Measurements from ENCODE around the gene PLXND1.

PLXND1 gene

DNA sequence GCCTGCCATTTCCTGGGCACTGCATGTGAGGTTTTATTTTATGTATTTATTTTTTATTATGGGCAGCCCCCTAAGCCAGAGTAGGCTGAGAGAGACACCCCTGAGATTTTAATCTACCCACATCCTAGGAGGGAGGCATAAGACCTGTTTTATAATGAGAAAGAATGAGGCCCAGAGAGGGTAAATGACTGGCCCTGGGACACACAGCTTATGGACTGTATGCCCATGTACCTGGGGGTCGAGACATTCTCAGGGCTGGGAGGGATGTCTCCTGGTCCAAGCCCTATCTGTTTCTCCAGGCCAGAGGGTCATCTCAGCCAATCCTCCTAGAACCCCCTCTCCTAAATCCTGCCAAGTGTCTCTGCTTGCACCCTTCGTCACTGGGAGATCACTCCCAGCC lies 6.1 kb downstream of the PLXND1 start:
- H3K36me3 Mint-ChIP-seq: no peaks in the 10 kb centered on the region
- H3K4me3 Mint-ChIP-seq: no peak overlapping the region
- H3K27ac Mint-ChIP-seq: peak overlapping the region; percentile 38
- H3K27me3 Mint-ChIP-seq: peaks cover 6% of the 10 kb centered on the region
- no peaks in the 10 kb centered on the region for H3K4me1 Mint-ChIP-seq
- no peaks in the 10 kb centered on the region for H3K9me3 Mint-ChIP-seq

GRCh38 chr3:129599607-129600006 lies 6.9 kb downstream of the PLXND1 start:
- Mint-ChIP-seq H3K4me1 (no peaks in the 10 kb centered on the region), H3K36me3 (no peaks in the 10 kb centered on the region), H3K9me3 (no peaks in the 10 kb centered on the region), H3K27me3 (peaks cover 6% of the 10 kb centered on the region), H3K27ac (no peak overlapping the region), H3K4me3 (no peak overlapping the region)

- Mint-ChIP-seq H3K4me3 (no peak overlapping the region), H3K4me1 (peaks cover 5% of the 10 kb centered on the region), H3K27me3 (peaks cover 2% of the 10 kb centered on the region), H3K9me3 (no peaks in the 10 kb centered on the region), H3K36me3 (no peaks in the 10 kb centered on the region), H3K27ac (no peak overlapping the region)
Observed at GRCh38 chr3:129599073-129599472, 7.4 kb downstream of the PLXND1 start.

GRCh38 chr3:129598484-129598883 lies 8.0 kb downstream of the PLXND1 start:
- H3K9me3 Mint-ChIP-seq: no peaks in the 10 kb centered on the region
- H3K4me1 Mint-ChIP-seq: peaks cover 11% of the 10 kb centered on the region
- no peak overlapping the region for H3K4me3 Mint-ChIP-seq
- no peak overlapping the region for H3K27ac Mint-ChIP-seq
- H3K36me3 Mint-ChIP-seq: no peaks in the 10 kb centered on the region
- peaks cover 2% of the 10 kb centered on the region for H3K27me3 Mint-ChIP-seq

DNA sequence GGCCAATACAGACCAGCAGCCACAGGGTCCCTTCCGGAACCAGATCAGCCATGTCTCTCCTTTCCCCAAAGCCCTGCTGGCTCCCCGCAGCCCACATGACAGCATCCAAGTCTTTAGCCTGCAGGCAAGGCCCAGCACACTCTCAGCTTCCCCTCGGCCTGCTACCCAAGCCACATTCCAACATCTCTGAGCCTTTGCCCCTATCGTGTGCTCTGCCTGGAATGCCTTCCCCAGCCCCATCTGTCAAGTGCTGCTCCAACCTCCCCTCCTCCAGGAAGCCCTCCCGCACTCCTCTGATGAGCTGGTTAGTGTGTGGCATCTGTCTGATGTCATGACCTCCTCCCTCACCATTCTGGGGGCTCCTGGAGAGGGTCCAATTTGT lies 8.5 kb downstream of the PLXND1 start:
- Mint-ChIP-seq H3K36me3 (no peaks in the 10 kb centered on the region), H3K9me3 (no peaks in the 10 kb centered on the region), H3K4me3 (no peak overlapping the region), H3K27ac (no peak overlapping the region), H3K4me1 (peaks cover 16% of the 10 kb centered on the region), H3K27me3 (peaks cover 2% of the 10 kb centered on the region)

- Mint-ChIP-seq H3K27me3 (peaks cover 2% of the 10 kb centered on the region), H3K4me1 (peaks cover 18% of the 10 kb centered on the region), H3K4me3 (no peak overlapping the region), H3K36me3 (no peaks in the 10 kb centered on the region), H3K9me3 (no peaks in the 10 kb centered on the region), H3K27ac (no peak overlapping the region)
Observed at GRCh38 chr3:129597087-129597999, 9.1 kb downstream of the PLXND1 start.

- Mint-ChIP-seq H3K36me3 (no peaks in the 10 kb centered on the region), H3K4me1 (peaks cover 18% of the 10 kb centered on the region), H3K27me3 (peaks cover 2% of the 10 kb centered on the region), H3K9me3 (no peaks in the 10 kb centered on the region), H3K27ac (no peak overlapping the region), H3K4me3 (no peak overlapping the region)
Observed at GRCh38 chr3:129596194-129597086, 10.0 kb downstream of the PLXND1 start.

GRCh38 chr3:129595544-129596193 lies 10.8 kb downstream of the PLXND1 start:
- H3K4me1 Mint-ChIP-seq: peaks cover 18% of the 10 kb centered on the region
- H3K4me3 Mint-ChIP-seq: no peak overlapping the region
- H3K36me3 Mint-ChIP-seq: no peaks in the 10 kb centered on the region
- no peak overlapping the region for H3K27ac Mint-ChIP-seq
- no peaks in the 10 kb centered on the region for H3K9me3 Mint-ChIP-seq
- peaks cover 2% of the 10 kb centered on the region for H3K27me3 Mint-ChIP-seq

DNA sequence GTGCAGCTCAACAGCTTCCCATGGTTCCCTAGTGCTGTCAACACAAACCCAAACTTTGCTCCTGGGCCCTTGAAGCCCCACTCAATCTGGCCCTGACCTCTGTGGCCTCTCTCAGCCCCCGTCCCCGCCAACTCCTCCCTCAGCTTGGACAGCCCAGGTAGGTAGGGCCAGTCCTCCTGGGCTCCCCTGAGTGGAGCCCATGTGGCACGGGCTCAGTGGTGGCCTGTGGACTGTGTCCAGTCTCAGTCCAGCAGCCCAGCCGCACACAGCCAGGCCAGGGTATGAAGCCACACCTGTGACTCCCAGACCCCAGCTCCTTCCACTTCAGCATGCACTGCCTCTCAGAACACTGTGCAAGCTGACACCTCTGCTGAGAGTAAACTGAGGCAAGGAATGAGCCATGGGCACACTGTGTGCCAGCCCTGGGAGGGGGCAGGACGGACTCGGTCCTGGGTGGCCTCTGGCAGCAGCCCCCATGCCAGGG lies 11.5 kb downstream of the PLXND1 start:
- Mint-ChIP-seq H3K4me1 (peaks cover 18% of the 10 kb centered on the region), H3K27me3 (peaks cover 2% of the 10 kb centered on the region), H3K9me3 (no peaks in the 10 kb centered on the region), H3K27ac (peak overlapping the region; percentile 23), H3K36me3 (no peaks in the 10 kb centered on the region), H3K4me3 (no peak overlapping the region)

DNA sequence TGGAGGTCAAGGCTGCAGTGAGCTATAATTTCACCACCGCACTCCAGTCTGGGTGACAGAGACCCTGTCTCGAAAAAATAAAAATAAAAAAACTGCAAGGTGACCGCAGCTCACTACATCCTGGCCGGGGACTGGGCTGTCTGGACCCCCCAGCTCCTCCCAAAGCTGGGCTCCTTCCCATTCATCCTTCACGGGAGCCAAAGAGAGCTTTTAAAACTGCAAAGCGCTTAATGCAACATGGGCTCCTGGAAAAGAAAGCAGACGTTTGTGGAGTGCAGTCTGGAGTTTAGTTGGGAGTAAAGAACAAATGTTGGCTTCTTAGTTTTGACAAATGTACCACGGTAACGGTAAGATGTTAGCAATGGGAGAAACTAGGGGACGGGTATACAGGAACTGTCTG lies 12.1 kb downstream of the PLXND1 start:
- Mint-ChIP-seq H3K27me3 (peaks cover 2% of the 10 kb centered on the region), H3K27ac (no peak overlapping the region), H3K4me1 (peaks cover 18% of the 10 kb centered on the region), H3K9me3 (no peaks in the 10 kb centered on the region), H3K36me3 (no peaks in the 10 kb centered on the region), H3K4me3 (no peak overlapping the region)

DNA sequence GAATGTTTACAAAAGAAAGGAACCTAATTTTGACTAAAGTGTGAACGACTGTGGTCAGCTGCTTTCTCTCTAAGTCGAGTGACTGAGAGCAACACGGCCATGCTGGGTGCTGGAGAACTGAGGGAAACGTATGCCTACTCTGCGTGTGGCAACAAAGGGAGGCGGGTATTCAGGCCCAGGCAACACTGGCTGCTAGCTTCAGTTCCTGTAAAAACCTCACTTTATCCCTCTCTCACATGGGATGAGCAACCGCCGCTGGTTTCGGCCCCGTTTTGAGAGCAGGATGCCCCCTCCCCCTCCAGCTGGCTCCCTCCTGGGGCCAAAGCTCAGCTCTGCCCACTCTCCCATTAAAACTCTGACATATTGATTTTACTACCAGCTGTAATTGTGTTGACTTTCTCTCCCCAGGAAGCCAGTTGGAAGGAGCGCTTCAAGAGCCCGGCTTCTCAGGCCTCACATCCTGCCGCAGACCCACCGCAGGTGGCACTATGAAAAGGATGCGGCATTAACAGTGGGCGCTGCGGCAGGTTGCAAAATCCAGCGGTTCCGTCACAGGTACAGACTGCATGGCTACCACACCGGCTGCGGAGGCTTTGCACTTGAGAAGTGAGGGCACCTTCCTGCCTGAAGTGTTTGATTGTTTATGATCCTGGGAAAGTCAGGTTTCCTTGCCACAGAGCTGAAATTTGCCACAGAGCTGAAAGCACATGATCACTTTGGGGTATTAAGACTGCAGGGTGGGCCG lies 12.7 kb downstream of the PLXND1 start:
- Mint-ChIP-seq H3K36me3 (no peaks in the 10 kb centered on the region), H3K27me3 (peaks cover 2% of the 10 kb centered on the region), H3K9me3 (no peaks in the 10 kb centered on the region), H3K4me1 (peaks cover 18% of the 10 kb centered on the region), H3K4me3 (peak overlapping the region; percentile 81), H3K27ac (no peak overlapping the region)

- H3K4me1 Mint-ChIP-seq: peaks cover 18% of the 10 kb centered on the region
- H3K27ac Mint-ChIP-seq: no peak overlapping the region
- H3K9me3 Mint-ChIP-seq: no peaks in the 10 kb centered on the region
Observed at GRCh38 chr3:129593230-129593594, 13.3 kb downstream of the PLXND1 start.

GRCh38 chr3:129592381-129593131 lies 13.9 kb downstream of the PLXND1 start:
- Mint-ChIP-seq H3K27me3 (peaks cover 2% of the 10 kb centered on the region), H3K9me3 (no peaks in the 10 kb centered on the region), H3K27ac (no peak overlapping the region), H3K4me3 (no peak overlapping the region), H3K36me3 (no peaks in the 10 kb centered on the region), H3K4me1 (peaks cover 18% of the 10 kb centered on the region)

More at GRCh38 chr3:129593230-129593594, 13.3 kb downstream of the PLXND1 start:
- peaks cover 2% of the 10 kb centered on the region for H3K27me3 Mint-ChIP-seq
- H3K36me3 Mint-ChIP-seq: no peaks in the 10 kb centered on the region
- H3K4me3 Mint-ChIP-seq: peak overlapping the region; percentile 5

GRCh38 chr3:129591932-129592331 lies 14.5 kb downstream of the PLXND1 start:
- H3K9me3 Mint-ChIP-seq: no peaks in the 10 kb centered on the region
- H3K27ac Mint-ChIP-seq: no peak overlapping the region
- H3K4me1 Mint-ChIP-seq: peaks cover 18% of the 10 kb centered on the region
- no peaks in the 10 kb centered on the region for H3K36me3 Mint-ChIP-seq
- H3K4me3 Mint-ChIP-seq: no peak overlapping the region
- peaks cover 2% of the 10 kb centered on the region for H3K27me3 Mint-ChIP-seq

Measured in activated naive CD4-positive, alpha-beta T cell treated with anti-CD3 and anti-CD28 coated beads, Interleukin-2, amount 50 U/mL, for 24 hours (primary cell).